ES-I3 (cell line): ENCODE data around the gene NSRP1.

ENCODE experiments used
- H3K36me3 ChIP-seq: 2 replicates; pipeline ENCODE4 v1.6.1; 2013; ENCODE audit warnings: mild to moderate bottlenecking, low read length, control low read depth, moderate library complexity; ENCODE audit not compliant: insufficient read depth
- H3K4me1 ChIP-seq: 2 replicates; pipeline ENCODE4 v1.6.1; 2013; ENCODE audit warnings: mild to moderate bottlenecking, control low read depth, low read length; ENCODE audit not compliant: insufficient read depth
- H3K9ac ChIP-seq: 2 replicates; pipeline ENCODE4 v1.6.1; 2013; ENCODE audit warnings: low read depth, mild to moderate bottlenecking, low read length, moderate library complexity
- H3K9me3 ChIP-seq: 2 replicates; pipeline ENCODE4 v1.6.1; 2013; ENCODE audit warnings: mild to moderate bottlenecking, low read length, moderate library complexity; ENCODE audit not compliant: control insufficient read depth, insufficient read depth

NSRP1 gene

DNA sequence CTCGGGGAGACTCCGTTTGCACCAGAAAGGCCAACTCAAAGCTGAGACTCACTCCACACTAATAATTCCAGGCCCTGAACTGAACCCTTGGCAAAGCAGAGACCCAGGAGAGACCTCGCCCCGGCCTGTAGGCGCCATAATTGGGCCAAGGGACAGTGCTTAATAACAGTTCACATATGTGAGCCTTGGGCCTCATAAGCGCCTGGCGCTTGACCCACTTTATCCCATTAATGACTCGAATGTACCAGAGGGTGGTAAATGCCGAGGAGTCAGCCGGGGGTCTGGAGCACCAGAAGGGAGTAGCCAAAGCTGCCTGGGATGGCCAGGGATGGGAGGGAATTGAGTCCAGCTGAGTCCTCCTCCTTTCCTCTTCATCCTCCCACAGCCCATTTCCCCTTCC lies 94.3 kb downstream of the NSRP1 start:
- H3K9ac ChIP-seq, result no peak overlapping the region
- H3K36me3 ChIP-seq, result no peaks in the 10 kb centered on the region
- no peaks in the 10 kb centered on the region for H3K9me3 ChIP-seq
- no peaks in the 10 kb centered on the region for H3K4me1 ChIP-seq

DNA sequence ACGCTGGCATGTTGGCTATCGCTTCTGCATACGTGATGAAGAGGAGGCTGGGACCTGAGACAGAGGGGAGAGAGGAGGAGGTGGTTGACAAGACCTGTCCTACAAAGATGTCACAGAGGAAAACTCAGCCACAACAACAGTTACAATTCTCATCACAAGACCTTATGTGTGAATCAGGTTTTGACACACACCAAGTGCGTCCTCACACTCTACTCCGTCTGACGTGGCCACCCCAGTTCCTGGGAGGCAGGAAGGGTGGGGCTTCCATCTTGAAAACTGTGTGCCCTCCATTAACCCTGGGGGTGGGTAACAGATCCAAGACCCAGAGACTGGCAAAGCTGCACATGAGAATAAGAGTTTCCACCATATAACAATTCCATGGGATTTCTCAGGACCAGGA lies 94.8 kb downstream of the NSRP1 start:
- no peaks in the 10 kb centered on the region for H3K4me1 ChIP-seq
- no peaks in the 10 kb centered on the region for H3K36me3 ChIP-seq
- no peak overlapping the region for H3K9ac ChIP-seq
- H3K9me3 ChIP-seq, result no peaks in the 10 kb centered on the region

DNA sequence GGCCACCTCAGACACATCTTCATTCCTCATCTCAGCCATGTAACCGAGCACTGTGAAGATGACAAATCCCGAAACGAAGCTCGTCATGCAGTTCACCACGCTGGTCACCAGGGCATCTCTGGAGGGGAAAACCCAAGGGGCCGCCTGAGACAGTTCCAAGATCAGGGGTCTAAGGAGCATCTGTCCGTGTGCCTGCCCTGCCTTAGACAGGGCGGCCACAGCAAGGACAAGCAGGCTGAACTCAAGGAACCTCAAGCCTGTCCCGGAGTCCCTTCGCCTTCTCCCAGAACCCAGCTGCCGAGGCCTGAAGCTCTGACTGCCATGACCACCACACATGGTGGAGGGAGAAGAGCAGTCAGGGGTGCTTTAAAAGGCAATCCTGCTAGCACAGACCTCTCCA lies 96.1 kb downstream of the NSRP1 start:
- Histone ChIP-seq H3K9me3 (no peaks in the 10 kb centered on the region), H3K9ac (no peak overlapping the region), H3K4me1 (no peaks in the 10 kb centered on the region), H3K36me3 (no peaks in the 10 kb centered on the region)

DNA sequence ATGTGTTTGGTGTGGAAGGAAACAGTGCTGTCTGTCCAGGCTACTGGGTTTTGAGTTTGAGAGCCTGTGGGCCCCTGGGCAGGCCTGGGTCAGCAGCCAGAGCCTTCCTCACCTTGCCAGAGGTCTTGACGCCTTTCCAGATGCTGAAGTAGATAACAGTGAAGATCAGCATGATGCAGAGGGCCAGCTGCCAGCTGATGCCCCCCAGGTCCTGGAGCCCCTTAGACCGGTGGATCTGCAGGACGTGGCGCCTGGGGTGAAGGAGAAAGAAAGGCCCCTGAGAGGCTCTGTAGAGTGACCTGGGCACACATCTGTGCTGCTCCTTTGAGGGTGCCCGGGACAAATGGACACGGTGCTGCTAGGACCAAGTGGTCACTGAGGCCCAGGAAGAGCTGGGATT lies 100.4 kb downstream of the NSRP1 start:
- no peaks in the 10 kb centered on the region for H3K36me3 ChIP-seq
- no peak overlapping the region for H3K9ac ChIP-seq
- no peaks in the 10 kb centered on the region for H3K9me3 ChIP-seq
- H3K4me1 ChIP-seq, result peaks cover 5% of the 10 kb centered on the region; the same call in 1 of the 2 replicates

DNA sequence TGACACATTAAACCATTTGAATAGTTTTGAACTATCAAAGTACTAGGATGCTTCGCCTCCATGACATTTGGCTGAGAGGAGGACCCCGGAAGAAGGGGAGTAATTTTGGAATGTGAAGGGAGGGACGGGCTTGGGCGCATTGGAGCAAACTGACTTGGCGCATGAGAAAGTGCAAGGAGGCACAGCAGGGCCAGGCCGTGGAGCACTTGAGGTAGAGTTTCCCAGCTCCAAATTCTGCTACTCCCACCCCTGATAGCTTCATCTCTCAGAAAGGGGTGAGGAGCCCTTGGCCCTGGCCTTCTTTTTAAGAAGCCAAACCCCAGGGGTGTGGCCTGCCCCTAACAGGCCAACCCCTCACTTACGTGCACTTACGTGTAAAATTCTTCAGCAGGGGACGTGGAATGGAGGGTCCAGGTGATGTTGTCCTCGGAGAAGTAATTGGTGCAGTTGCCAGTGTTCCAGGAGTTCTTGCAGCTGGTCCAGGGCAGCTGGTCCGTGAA lies 101.2 kb downstream of the NSRP1 start:
- peaks cover 5% of the 10 kb centered on the region; the same call in 1 of the 2 replicates for H3K4me1 ChIP-seq
- H3K9me3 ChIP-seq, result no peaks in the 10 kb centered on the region
- H3K9ac ChIP-seq, result no peak overlapping the region
- no peaks in the 10 kb centered on the region for H3K36me3 ChIP-seq

DNA sequence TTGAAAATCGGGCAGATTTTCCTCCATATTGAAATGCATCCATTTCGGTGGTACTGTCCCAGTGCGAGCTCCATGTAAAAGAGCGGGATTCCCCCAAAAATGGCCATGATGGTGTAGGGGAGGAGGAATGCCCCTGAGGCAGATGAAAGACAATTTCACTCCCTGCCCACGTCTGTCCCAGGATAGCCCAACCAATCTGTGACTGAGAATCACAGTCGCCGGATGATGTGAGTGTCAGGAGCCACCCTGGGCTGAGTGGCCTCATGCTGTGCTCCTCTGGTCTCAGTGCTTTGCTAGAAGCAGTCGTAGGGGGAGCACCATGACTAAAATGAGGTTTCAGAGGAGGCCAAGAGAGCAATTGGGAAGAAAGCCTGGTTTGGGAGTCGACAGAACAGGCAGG lies 102.2 kb downstream of the NSRP1 start:
- Histone ChIP-seq H3K36me3 (no peaks in the 10 kb centered on the region), H3K4me1 (peaks cover 5% of the 10 kb centered on the region; the same call in 1 of the 2 replicates), H3K9me3 (no peaks in the 10 kb centered on the region), H3K9ac (no peak overlapping the region)

DNA sequence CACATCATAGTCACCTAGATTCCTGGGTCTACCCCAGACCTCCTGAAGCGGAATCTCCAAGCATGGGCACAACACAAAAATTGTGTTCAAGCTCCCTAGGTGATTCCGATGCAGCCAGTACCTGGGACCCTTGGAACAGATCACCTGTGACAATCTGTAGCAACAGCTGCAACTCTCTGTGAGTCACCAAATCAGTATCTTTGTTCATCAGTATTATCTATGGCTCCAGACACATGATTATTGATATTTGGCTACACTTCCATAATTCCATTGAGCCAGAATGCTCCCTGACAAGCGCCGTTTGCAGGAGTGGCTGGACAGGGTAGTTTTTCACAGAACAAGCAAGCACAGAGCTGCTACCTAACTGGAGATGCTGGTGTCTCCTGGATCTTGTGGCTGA lies 102.7 kb downstream of the NSRP1 start:
- Histone ChIP-seq H3K9me3 (no peaks in the 10 kb centered on the region), H3K4me1 (peaks cover 5% of the 10 kb centered on the region; the same call in 1 of the 2 replicates), H3K36me3 (no peaks in the 10 kb centered on the region), H3K9ac (no peak overlapping the region)

DNA sequence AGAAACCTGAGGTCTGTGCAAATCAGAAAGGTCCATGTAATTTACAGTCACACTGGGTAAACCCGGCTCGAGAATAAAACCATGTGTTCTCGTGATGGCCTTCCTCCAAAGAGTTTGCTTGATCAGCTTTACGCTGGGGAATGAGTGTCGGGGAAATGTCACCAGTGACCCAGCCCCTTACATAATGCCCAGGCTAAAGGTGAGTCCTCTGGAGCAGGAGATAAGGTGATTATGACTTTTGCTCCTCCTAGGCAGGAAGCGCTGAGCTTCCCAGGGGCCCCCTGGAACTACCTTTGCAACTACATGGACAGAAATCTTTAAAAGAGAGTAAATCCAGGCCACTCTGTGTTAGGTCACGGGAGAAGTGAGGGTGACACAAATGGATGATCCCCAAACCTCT lies 103.2 kb downstream of the NSRP1 start:
- Histone ChIP-seq H3K36me3 (no peaks in the 10 kb centered on the region), H3K4me1 (peaks cover 8% of the 10 kb centered on the region; the same call in 1 of the 2 replicates), H3K9me3 (no peaks in the 10 kb centered on the region), H3K9ac (no peak overlapping the region)

DNA sequence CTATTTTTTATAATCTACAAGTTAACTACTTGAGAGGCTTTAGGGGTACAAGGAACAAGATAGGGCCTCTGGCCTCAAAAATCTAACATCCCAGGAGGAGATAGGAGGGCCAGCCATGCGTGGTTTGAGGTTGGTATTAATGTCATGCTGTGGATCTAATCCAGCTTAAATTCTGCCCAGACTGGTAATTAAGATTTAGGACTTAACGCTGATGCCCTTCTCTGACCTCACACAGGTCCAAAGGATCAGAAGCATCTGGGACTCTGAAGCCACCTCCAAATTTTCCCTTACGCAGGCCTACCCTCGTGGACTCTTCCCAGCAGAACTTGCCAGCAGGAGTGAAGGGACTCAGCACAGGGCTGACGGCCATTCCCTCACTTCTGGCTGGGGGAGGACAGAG lies 103.8 kb downstream of the NSRP1 start:
- H3K9ac ChIP-seq, result no peak overlapping the region
- no peaks in the 10 kb centered on the region for H3K36me3 ChIP-seq
- peaks cover 8% of the 10 kb centered on the region; the same call in 1 of the 2 replicates for H3K4me1 ChIP-seq
- no peaks in the 10 kb centered on the region for H3K9me3 ChIP-seq

DNA sequence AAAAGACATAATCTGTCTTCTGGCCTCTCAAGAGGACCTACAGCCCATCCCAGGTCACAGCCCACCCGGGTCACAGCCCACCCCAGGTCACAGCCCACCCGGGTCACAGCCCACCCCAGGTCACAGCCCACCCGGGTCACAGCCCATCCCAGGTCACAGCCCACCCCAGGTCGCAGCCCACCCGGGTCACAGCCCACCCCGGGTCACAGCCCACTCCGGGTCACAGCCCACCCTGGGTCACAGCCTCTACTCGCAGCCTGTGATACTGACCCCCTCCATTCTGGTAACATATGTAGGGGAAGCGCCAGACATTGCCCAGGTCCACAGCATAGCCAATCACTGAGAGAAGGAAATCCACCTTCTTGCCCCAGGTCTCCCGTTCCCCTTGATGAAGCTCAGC lies 104.7 kb downstream of the NSRP1 start:
- H3K9ac ChIP-seq, result no peak overlapping the region
- peaks cover 8% of the 10 kb centered on the region; the same call in 1 of the 2 replicates for H3K4me1 ChIP-seq
- no peaks in the 10 kb centered on the region for H3K9me3 ChIP-seq
- H3K36me3 ChIP-seq, result no peaks in the 10 kb centered on the region

DNA sequence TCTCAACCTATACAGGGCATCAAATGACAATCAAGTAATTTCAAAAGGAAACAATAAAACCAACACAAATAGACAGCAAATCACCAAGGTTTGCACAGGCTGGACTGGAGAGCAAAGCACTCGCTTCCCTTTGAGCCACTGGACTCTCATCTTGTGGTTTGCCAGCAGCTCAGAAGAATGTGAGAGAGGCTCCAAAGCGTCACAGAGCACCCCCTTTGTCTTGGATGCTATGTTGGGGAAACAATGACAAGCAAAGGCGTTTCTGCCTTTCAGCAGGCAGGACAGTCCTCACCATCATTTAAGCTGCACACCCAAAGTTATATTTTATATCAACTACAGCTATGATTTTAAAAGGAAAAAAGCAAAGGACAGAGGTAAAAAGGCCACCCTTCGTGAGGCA lies 105.6 kb downstream of the NSRP1 start:
- Histone ChIP-seq H3K9me3 (no peaks in the 10 kb centered on the region), H3K4me1 (peaks cover 8% of the 10 kb centered on the region; the same call in 1 of the 2 replicates), H3K9ac (no peak overlapping the region), H3K36me3 (no peaks in the 10 kb centered on the region)

DNA sequence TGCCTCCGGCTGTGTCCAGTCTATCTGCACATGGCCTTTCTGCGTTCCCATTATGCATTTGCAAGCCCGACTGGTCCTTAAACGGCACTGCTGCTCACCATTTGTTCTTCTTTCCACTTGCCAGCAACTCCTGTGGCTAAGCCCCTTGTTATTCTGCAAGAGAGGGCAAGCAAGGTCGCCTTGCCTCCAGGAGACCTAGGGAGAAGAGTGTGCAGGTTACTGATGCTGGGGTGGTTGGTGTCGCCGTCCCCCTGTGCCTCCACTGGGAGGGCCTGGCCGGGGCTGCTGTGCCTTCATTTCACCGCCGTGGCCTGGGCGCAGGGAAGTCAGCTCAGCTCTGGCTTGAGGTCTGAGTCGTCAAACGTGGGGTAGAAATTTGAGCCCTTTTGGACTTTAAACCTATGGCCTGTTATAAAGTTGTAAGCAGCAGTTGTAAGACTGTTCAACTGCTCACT lies 106.1 kb downstream of the NSRP1 start:
- Histone ChIP-seq H3K9ac (no peak overlapping the region), H3K9me3 (no peaks in the 10 kb centered on the region), H3K4me1 (peaks cover 8% of the 10 kb centered on the region; the same call in 1 of the 2 replicates), H3K36me3 (no peaks in the 10 kb centered on the region)

DNA sequence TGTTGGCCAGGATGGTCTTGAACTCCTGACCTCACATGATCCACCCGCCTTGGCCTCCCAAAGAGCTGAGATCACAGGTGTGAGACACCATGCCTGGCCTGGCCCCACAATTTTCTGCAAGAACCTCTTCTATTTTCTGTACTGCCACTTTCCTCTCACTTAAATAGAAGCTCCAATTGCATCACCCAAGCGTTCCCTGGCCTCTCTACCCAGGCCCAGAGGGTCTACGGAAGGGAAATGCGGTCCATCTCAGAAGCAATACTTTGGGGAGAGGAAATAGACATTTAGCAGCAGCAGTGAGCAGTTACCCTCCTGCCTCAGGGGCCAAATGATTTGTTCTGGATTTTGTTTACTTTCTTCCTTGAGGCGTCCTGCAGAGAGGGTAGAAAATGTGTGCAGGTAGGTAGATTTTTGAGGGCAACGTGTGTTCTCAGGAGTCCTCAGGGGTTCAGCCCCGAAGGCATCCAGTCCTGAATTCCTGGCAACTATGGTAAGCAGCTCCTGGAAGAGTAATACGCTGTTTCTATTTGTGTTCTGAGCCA lies 107.9 kb downstream of the NSRP1 start:
- Histone ChIP-seq H3K36me3 (no peaks in the 10 kb centered on the region), H3K4me1 (0 out of 2 replicates have a peak, but pooled peaks cover 3% of the 10 kb centered on the region), H3K9me3 (no peaks in the 10 kb centered on the region), H3K9ac (no peak overlapping the region)

DNA sequence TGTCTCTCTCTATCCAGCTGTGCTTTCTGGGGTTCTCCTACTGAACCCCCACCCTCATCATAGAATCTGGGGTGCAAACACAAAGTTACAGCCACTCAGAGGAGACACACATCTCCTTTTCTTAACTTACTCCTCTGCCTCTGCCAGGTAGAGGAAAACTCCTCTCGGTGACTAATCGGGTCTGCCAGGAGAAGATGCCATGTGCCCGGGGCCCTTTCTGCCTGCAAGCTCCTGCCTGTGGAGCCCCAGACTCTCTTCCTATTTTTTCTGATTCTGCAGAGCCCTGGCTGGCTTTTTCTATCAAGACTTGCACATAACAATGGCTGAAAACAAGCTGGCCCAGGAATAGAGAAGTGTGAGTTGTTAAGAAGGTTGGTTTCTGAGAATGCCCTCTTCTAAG lies 108.5 kb downstream of the NSRP1 start:
- H3K9me3 ChIP-seq, result no peaks in the 10 kb centered on the region
- H3K36me3 ChIP-seq, result no peaks in the 10 kb centered on the region
- H3K9ac ChIP-seq, result no peak overlapping the region
- H3K4me1 ChIP-seq, result 0 out of 2 replicates have a peak, but pooled peaks cover 3% of the 10 kb centered on the region

DNA sequence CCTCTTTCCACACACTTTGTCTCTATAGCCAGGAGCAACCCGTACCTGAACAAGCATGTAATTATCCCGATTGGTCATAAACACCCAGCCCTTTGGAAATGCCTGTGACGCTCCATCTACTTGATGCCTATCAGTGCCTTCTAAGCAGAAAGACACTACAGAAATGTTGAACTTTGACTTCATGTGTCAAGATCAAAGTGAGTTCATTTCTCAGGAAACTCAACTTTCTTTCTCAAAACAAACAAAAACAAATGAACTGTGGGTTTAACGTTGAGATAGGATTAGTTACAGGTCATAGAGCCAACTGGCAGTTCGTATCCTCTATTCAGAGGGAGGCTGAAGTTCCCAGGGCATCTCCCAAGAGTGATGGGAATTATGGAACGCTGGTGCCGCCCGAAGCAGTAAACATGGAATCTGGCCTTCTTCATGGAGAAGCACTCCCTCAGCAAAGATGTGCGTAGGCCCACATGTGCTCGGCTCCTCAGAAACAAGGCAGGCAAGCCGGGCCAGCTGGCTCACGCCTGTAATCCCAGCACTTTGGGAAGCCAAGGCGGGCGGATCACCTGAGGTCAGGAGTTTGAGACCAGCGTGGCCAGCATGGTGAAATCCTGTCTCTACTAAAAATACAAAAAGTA lies 109.4 kb downstream of the NSRP1 start:
- 0 out of 2 replicates have a peak, but pooled peaks cover 3% of the 10 kb centered on the region for H3K4me1 ChIP-seq
- no peak overlapping the region for H3K9ac ChIP-seq
- no peaks in the 10 kb centered on the region for H3K36me3 ChIP-seq
- no peaks in the 10 kb centered on the region for H3K9me3 ChIP-seq
